Skin epidermis (tissue), 12 donors: ENCODE measurements around the gene DHX38.
"Not testable (repeated sequence)": the region's sequence is repeated elsewhere in the genome, so short reads cannot be mapped to it uniquely, and the experiment has no call there.

ENCODE experiments used
- H3K27ac ChIP-seq, 21 experiments: fragments of 200-600 bp; sonication (generic) in 11 of 21; one replicate each; pipeline ENCODE4 v1.5.0; 2020; ENCODE audit warnings: mild to moderate bottlenecking in 3 of 21, inconsistent platforms in 2 of 21, moderate library complexity in 2 of 21
- H3K4me3 ChIP-seq, 7 experiments: fragments of 200-600 bp; sonication (generic) in 2 of 7; one replicate each; pipeline ENCODE4 v1.5.0; 2020; ENCODE audit warnings: inconsistent platforms in 2 of 7, mild to moderate bottlenecking in 2 of 7, moderate library complexity in 1 of 7

DHX38 gene

GRCh38 chr16:72093448-72094265, at the start of gene DHX38, which contains the start of gene TXNL4B:
TSS of gene DHX38 (plus strand) at chr16:72093847. CDS start at chr16:72096158, 2,311 bp downstream.
TSS of gene TXNL4B (minus strand) at chr16:72093620. CDS start at chr16:72090749, 2,871 bp downstream.
- peak within 1 kb of the TSS; percentile 76 to 97 (median 82) for H3K4me3 ChIP-seq
- peak within 1 kb of the TSS; percentile 76 to 98 (median 92) for H3K27ac ChIP-seq

GRCh38 chr16:72044296-72044695, 49.4 kb upstream of the DHX38 start:
- Histone ChIP-seq H3K27ac (no peak overlapping the region), H3K4me3 (no peak overlapping the region)

GRCh38 chr16:72044825-72045359, 48.8 kb upstream of the DHX38 start:
- Histone ChIP-seq H3K4me3 (no peak overlapping the region), H3K27ac (no peak overlapping the region)

GRCh38 chr16:72049110-72049509, 44.5 kb upstream of the DHX38 start:
- Histone ChIP-seq H3K27ac (no peak overlapping the region), H3K4me3 (no peak overlapping the region)

GRCh38 chr16:72050769-72051464, 42.7 kb upstream of the DHX38 start:
- Histone ChIP-seq H3K27ac (no peak overlapping the region), H3K4me3 (no peak overlapping the region)

GRCh38 chr16:72051818-72052217, 41.8 kb upstream of the DHX38 start:
- H3K27ac ChIP-seq, result no peak overlapping the region
- H3K4me3 ChIP-seq, result no peak overlapping the region

- not testable (repeated sequence) for H3K27ac ChIP-seq, H3K4me3 ChIP-seq
Observed at GRCh38 chr16:72054254-72054847, 39.3 kb upstream of the DHX38 start, which contains the start of gene HP. TSS of gene HP (plus strand) at chr16:72054505. CDS start at chr16:72054653, 148 bp downstream.

GRCh38 chr16:72055911-72056310, 37.7 kb upstream of the DHX38 start:
- no peak overlapping the region for H3K27ac ChIP-seq
- no peak overlapping the region for H3K4me3 ChIP-seq

GRCh38 chr16:72057313-72057712, 36.3 kb upstream of the DHX38 start:
- not testable (repeated sequence) for H3K27ac ChIP-seq, H3K4me3 ChIP-seq

- H3K27ac ChIP-seq, H3K4me3 ChIP-seq: not testable (repeated sequence)
Observed at GRCh38 chr16:72059060-72059459, 34.6 kb upstream of the DHX38 start.

GRCh38 chr16:72060405-72060804, 33.2 kb upstream of the DHX38 start:
- Histone ChIP-seq H3K4me3 (no peak overlapping the region), H3K27ac (no peak overlapping the region)

GRCh38 chr16:72061564-72061963, 32.1 kb upstream of the DHX38 start:
- H3K4me3 ChIP-seq, result no peak overlapping the region
- no peak overlapping the region for H3K27ac ChIP-seq

- Histone ChIP-seq H3K27ac (no peak overlapping the region), H3K4me3 (no peak overlapping the region)
Observed at GRCh38 chr16:72064361-72064894, 29.2 kb upstream of the DHX38 start.

- Histone ChIP-seq H3K4me3 (no peak overlapping the region), H3K27ac (no peak overlapping the region)
Observed at GRCh38 chr16:72066747-72067146, 26.9 kb upstream of the DHX38 start.

- Histone ChIP-seq H3K4me3 (no peak overlapping the region), H3K27ac (no peak overlapping the region)
Observed at GRCh38 chr16:72068930-72069329, 24.7 kb upstream of the DHX38 start.

- no peak overlapping the region for H3K27ac ChIP-seq
- H3K4me3 ChIP-seq, result no peak overlapping the region
Observed at GRCh38 chr16:72072514-72073342, 20.9 kb upstream of the DHX38 start.

- Histone ChIP-seq H3K27ac (no peak overlapping the region), H3K4me3 (no peak overlapping the region)
Observed at GRCh38 chr16:72073560-72074230, 20.0 kb upstream of the DHX38 start.

GRCh38 chr16:72075067-72075466, 18.6 kb upstream of the DHX38 start:
- not testable (repeated sequence) for H3K27ac ChIP-seq, H3K4me3 ChIP-seq
